ENCODE measurements around the gene CIDEB. TPM values are rescaled to one million over a fixed set of nuclear protein-coding genes. Genes with fewer than 3 reads are reported as not detected.

CIDEB gene
- total and polyA plus RNA-seq, 9 donors, result 13.8 to 38.4 (median 22.6) TPM

- H3K27ac ChIP-seq, result no peak overlapping the region
- H3K4me1 ChIP-seq (ENCODE audit: insufficient read depth), result peaks cover 3% of the 10 kb centered on the region
- no peak overlapping the region for H3K4me3 ChIP-seq
- WGBS, 3 donors, result 81 to 89% (median 83%) methylated on average over 4 of the region's 4 CpGs
- TF ChIP-seq EP300 (IDR thresholded peaks at IDR 0.05) (no peak), POLR2A (IDR thresholded peaks at IDR 0.05) (no peak), CTCF (IDR thresholded peaks at IDR 0.05) (no peak)
- DNase-seq, result no peak
- intact Hi-C loops (cut with DNase I), result no loop called here
- no peaks in the 10 kb centered on the region for H3K36me3 ChIP-seq
- no peaks in the 10 kb centered on the region for H3K9me3 ChIP-seq
- no peaks in the 10 kb centered on the region for H3K27me3 ChIP-seq
Observed at GRCh38 chr14:24260780-24261157, 47.0 kb downstream of the CIDEB start.

- intact Hi-C loops (cut with DNase I), result no loop called here
- WGBS, 3 donors, result 82 to 85% (median 83%) methylated on average over 16 of the region's 16 CpGs
- Histone ChIP-seq H3K9me3 (no peaks in the 10 kb centered on the region), H3K36me3 (no peaks in the 10 kb centered on the region), H3K4me3 (no peak overlapping the region), H3K27me3 (no peaks in the 10 kb centered on the region), H3K27ac (no peak overlapping the region), H3K4me1 (ENCODE audit: insufficient read depth) (peaks cover 3% of the 10 kb centered on the region)
- DNase-seq, result no peak
- TF ChIP-seq CTCF (IDR thresholded peaks at IDR 0.05) (no peak), POLR2A (IDR thresholded peaks at IDR 0.05) (no peak), EP300 (IDR thresholded peaks at IDR 0.05) (no peak)
Observed at GRCh38 chr14:24260026-24260779, 47.6 kb downstream of the CIDEB start.

- no peak for TF ChIP-seq EP300 (IDR thresholded peaks at IDR 0.05)
- TF ChIP-seq CTCF (IDR thresholded peaks at IDR 0.05), result no peak
- no peak for TF ChIP-seq POLR2A (IDR thresholded peaks at IDR 0.05)
- WGBS, 3 donors, result 49 to 62% (median 51%) methylated on average over 16 of the region's 16 CpGs
- Histone ChIP-seq H3K36me3 (no peaks in the 10 kb centered on the region), H3K27ac (no peak overlapping the region), H3K4me3 (no peak overlapping the region), H3K9me3 (no peaks in the 10 kb centered on the region), H3K27me3 (no peaks in the 10 kb centered on the region), H3K4me1 (ENCODE audit: insufficient read depth) (peaks cover 3% of the 10 kb centered on the region)
- intact Hi-C loops (cut with DNase I), result no loop called here
- DNase-seq, result peak in 4 of 5 donors; percentile 36 to 66 (median 49)
Observed at GRCh38 chr14:24259282-24260025, 48.3 kb downstream of the CIDEB start.

GRCh38 chr14:24258548-24259265 is 49.1 kb downstream of the CIDEB start:
- H3K27ac ChIP-seq, result no peak overlapping the region

More at GRCh38 chr14:24258548-24259265, 49.1 kb downstream of the CIDEB start:
- TF ChIP-seq CTCF (IDR thresholded peaks at IDR 0.05) (no peak), EP300 (IDR thresholded peaks at IDR 0.05) (no peak), POLR2A (IDR thresholded peaks at IDR 0.05) (no peak)
- DNase-seq, result peak in 1 of 5 donors; percentile 26
- Histone ChIP-seq H3K4me1 (ENCODE audit: insufficient read depth) (peaks cover 3% of the 10 kb centered on the region), H3K4me3 (no peak overlapping the region), H3K9me3 (no peaks in the 10 kb centered on the region), H3K27me3 (no peaks in the 10 kb centered on the region), H3K36me3 (no peaks in the 10 kb centered on the region)
- intact Hi-C loops (cut with DNase I), result no loop called here
- WGBS, 3 donors, result 83 to 88% (median 87%) methylated on average over 18 of the region's 18 CpGs

All from ovary (tissue), 9 donors.